T follicular helper cell (primary cell): ENCODE measurements around the gene C2CD4D.

ENCODE experiments used
- DNase-seq: peaks from one replicate; pipeline ENCODE4 v3.0.0-alpha.2; 2020; ENCODE audit warnings: low read depth

The C2CD4D gene

DNA sequence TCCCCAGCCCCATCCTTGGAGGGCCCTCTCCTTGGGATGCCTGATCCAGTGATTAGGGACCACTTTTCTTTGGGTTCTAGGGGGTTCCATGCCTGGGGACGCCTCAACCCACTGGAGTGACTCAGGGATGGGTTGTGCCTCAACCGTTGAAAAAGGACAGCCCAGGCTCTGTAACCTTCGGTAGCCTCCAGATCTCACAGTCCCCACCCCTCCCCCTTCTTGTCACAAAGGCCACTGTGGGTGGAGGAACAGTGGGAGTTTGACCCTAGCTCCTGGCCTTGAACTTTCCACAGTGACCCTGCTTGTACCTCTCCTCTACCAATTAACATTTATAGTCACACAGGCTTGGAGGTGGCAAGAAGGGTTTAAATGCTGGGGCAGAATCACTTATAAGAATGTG lies 5.4 kb downstream of the C2CD4D start:
- DNase-seq = no peak

DNA sequence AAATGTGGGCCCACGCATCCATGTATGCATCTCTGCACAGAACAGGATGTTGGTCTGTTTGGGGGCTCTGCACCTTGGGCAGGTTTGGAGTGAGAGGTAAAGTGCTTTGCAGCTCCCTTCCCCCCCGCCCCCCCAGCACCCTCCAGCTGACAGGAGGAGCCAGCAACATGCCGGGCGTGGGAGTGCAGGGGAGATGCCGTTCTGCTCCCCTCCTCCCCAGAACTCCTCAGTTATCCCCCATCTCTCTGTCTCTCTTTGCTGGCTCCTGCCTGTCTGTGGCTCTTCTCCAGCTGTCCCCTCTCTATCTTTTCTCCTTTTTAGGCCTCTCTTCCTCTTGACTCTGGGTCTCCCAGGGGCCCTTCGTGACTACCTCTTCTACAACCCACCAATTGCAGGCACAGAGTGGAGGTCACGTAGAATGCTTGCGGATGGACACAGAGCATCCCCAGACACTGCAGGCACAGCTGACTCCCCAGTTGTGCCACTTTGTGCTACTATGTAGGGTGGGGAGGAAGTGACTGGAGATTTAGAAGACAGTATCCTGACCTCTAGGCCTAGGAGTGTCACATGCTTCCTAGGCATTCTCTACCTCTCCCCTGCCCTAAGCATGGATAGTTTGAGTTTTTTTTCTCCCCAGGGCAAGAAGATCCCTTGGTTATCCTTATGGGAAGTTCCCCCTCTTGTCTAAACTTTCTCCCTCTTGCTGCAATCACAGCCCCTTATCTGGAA lies 6.3 kb downstream of the C2CD4D start:
- no peak for DNase-seq

GRCh38 chr1:151832318-151832980 lies 7.2 kb downstream of the C2CD4D start:
- no peak for DNase-seq

DNA sequence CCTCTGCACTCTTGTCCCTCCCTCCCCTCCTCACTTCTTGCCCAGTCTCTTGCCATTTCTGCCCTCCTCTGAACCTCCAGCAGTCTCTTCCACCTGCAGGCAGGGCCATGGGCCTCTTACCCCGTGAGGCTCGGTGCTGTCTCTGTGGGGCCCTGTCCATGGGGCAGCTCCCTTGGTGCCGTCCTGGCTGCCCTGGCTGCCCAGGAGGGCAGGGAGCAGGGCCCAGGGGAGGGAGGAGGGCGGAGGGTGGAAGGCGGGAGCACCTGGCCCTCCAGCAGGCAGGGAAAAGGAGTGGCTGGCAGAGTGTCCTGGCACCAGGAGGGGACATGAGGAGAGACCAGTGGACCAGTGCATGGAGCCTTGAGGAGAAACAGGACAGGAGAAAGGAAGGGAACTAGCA lies 8.0 kb downstream of the C2CD4D start, which contains the start of gene RORC:
Gene RORC, minus strand, starts transcription at position 198 of the 400 bp plus-strand sequence. Its CDS starts 38 bp downstream, at position 160.
- DNase-seq = no peak

- no peak for DNase-seq
Observed at GRCh38 chr1:151831256-151831591, 8.4 kb downstream of the C2CD4D start.

- DNase-seq = no peak
Observed at GRCh38 chr1:151830055-151830454, 9.6 kb downstream of the C2CD4D start.

DNA sequence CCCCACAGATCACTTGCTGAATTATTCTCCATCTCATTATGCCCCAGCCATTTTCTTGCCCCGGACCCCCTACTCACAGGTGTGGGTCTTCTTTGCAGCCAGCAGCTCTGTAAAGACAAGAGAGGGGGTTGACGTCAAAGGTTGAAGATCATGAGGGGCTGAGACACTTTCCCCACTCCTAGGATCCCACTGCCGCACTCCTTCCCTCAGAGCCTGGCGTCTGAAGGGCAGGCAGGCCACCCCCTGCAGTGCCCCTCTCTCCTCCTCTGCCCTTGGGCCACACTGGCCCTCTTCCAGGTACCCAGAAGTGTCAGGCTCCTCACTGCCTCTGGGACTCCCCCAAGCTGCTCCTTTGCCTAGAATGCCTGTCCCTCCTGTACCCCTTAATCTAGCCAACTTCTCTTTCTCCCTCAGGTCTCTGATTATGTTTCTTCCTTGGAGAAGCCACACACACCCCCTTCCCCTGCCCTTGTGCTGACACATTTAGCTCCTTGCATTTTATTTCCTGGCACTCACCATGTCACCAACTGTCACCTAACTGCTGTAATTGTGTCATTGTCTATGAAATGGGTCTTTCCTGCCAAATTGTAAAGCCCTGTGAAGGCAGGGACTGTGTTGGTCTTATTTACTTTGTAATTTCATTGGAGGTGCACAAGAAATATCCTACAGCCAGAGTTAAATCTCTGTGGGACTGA lies 10.1 kb downstream of the C2CD4D start:
- DNase-seq = no peak

DNA sequence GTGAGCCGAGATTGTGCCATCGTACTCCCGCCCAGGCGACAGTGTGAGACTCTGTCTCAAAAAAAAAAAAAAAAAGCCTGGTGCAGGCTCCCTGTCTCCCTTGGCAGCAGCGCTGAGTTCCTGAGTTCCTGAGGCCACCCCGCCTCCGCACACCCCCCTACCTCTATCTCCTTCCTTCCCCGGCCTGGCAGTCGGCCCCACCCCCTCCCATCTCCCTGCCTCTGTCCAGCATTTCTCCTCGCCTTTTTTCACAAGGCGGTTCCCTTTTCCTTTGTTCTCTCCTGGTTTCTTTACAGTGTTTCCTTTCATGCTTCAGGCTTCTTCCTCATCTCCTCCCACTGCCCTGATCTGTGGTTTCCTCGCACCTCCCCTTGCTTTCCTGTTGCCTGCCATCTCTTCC lies 10.7 kb downstream of the C2CD4D start:
- DNase-seq = no peak

DNA sequence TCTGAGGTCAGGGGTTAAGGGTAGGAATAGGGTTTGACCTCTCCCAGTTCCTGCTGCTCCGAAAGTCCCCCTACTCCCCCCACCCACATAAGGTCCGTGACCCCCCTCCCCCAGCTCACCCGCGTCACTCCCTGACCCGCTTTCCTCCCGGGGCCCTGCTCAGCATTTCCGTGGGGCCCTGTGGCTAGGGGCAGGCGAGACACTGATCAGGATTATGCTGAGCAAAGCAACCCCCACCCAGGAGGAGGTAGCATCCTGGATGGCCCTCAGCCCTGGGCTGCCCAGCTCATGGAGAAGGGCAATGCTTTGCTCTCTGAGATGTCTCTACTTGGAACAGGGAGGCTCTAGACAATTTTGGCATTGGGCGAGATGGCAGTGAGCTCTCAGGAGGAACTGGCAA lies 11.8 kb downstream of the C2CD4D start:
- no peak for DNase-seq

GRCh38 chr1:151825751-151826660 lies 13.6 kb downstream of the C2CD4D start:
- no peak for DNase-seq

- no peak for DNase-seq
Observed at GRCh38 chr1:151825204-151825603, 14.4 kb downstream of the C2CD4D start.

GRCh38 chr1:151823175-151823574 lies 16.4 kb downstream of the C2CD4D start:
- DNase-seq = no peak

DNA sequence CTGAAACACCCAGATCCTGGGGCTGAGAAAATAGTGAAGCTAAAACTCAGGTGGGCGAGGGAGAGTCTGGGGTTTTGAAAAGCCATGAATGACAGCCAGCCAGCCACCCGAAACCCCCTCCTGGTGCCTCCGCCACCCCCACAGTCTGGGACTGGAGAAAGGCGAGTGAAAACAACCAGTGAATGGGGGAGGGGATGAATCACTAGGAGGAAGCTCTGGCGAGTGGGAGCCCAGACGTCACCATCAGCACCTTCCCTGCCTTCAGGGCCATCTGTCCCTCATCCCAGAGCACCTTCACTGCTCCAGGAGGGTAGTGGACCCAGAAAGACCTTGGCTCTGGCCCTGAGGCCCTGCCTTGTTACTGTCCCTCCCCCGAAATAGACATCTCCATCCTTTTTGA lies 17.2 kb downstream of the C2CD4D start:
- DNase-seq = no peak

DNA sequence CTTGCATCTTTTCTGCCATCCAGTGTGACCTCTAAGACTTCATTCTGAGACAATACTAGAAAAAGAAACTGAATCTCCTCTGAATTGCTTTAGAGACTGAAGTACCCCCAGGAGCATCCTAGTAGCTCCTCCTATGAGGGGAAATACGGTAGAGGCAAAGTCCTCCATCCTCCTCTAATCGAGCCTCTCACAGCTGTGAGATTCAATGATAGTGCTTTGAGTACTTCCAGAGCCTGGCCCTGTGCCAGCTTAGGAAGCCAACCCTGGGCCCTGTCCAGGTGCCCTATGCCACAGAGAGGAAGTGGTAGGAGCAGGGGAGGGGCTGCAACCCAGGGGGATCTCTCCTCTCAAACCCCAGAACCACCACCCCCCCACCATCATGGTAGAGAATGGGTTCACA lies 18.7 kb downstream of the C2CD4D start:
- DNase-seq = no peak

DNA sequence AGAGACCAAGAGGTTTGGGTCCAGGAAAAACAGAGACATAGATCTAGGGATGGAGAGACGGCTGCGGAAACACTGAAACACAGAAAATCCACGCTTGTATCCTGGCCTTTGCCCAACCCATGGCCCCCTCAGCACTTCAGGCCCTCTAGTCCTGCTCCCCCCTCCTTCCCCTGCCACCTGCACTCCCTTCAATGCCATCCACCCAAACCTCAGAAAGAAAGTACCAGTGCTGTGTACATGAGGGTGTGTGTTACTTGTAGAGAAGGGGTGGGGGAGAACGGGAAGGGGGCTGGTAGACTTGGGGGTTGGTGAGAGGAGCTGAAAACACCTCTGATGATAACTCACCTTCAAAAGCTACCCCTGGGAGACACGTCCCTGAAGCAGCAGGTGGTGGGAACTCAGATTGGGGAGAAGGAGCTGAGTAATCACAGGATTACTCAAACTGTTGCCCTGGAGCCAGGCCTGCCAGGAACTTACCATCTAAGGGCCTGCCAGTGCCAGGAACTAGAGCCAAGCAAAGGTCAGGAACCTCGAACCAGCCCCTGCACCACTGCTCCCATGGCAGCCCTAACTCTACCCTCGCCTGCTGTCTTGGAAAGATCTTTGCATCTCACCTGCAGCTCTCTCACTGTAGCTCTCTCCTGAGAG lies 19.5 kb downstream of the C2CD4D start:
- no peak for DNase-seq

- no peak for DNase-seq
Observed at GRCh38 chr1:151819227-151819835, 20.3 kb downstream of the C2CD4D start.

GRCh38 chr1:151817353-151817730 lies 22.3 kb downstream of the C2CD4D start:
- DNase-seq = no peak

DNA sequence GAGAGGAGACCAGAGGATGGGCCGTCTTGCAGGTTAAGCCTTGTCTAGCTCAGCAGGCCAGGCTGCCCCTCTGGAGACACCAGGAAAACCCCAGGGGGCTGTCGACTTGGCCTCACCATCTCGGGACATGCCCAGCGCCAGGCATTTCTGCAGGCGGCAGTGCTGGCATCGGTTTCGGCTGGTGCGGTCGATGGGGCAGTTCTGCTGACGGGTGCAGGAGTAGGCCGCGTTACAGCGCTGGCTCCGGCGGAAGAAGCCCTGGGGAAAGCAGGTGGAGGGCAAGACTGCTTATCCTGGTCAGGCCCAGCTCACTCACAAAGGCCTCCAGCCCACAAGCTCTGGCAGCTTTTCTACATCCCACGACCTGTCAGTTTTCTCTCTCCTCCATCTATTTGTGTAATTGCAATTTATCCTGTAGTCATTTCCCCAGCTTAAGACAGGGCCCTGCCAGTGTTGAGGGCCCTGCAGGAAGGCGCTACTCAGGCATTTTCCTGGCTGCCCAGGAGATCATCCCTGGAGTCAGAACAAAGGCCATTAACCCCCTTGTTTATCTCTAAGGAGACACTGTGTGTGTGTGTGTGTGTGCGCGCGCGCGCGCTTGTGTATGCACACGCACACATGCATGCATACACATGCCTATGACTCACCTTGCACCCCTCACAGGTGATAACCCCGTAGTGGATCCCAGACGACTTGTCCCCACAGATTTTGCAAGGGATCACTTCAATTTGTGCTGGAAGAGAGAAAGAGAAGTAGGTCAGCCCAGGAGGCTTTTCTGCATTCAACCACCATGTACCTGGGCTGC lies 22.9 kb downstream of the C2CD4D start:
- no peak for DNase-seq

- no peak for DNase-seq
Observed at GRCh38 chr1:151815716-151816327, 23.8 kb downstream of the C2CD4D start.
